Measurements from ENCODE around the gene EXOC3L4.

The EXOC3L4 gene

DNA sequence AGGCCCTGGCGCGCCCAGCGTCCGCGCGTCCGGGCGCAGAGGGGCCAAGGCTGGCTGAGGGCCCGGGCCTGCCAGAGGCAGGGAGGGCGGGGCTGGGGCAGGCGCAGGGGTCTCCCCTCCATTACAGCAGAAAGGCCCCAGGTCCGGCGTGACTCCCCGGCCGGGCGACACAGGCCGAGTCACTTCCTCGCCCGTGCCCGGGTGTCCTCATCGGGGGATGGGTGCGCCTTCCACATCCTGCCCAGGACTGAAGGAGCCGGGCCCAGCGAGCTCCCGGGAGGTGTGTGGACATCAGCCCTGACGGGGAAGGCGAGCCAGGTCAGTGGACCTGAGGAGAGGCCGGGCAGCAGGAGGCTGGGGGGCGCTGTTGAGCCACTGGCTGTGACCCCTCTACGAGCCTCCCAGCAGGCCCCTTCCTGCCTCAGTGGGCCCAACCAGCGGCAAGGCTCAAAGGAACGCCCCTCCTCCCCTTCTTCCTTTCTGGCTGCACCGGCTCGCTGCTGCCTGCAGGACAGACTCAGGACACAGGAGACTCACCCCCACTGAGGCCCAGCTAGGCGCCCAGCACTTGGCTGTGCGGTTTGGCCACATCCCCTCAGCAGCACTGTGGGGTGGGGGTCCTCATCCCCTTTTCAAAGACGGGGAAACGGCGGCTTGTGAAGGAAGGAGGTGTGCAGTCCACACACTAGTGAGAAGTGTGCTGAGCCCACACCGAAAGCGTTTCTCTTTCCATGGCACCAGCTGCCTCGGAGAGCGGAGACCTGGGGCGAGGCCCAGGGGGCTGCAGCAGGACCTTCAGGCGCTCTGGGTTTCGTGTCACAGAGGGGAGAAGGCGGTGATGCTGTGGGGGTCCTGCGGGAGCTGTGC lies 29.3 kb downstream of the EXOC3L4 start:
- no peak for DNase-seq

DNA sequence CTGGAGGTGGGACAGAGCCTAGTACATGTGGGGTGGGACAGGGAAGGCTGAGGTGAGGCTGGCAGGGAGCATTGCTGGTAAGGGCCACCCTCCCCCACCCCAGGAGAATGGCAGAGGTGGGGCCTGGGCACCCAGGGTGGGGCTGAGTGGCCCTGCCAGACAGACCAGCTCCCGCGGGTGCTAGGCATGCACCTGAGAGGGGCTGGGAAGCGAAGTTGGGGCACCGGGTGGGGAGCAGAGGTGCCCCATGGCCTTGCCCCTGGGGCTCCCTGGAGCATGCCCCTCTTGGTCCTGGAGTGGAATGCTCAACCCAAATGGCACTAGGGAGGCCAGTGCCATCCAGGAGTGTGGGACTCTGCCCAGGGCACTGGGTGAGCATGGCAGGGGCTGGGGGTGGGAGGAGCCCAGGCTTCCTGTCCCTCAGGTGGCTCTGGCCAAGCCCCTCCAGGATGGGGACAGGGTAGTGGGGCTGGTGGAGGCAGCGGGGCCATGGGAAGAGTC lies 30.0 kb downstream of the EXOC3L4 start:
- no peak for DNase-seq

DNA sequence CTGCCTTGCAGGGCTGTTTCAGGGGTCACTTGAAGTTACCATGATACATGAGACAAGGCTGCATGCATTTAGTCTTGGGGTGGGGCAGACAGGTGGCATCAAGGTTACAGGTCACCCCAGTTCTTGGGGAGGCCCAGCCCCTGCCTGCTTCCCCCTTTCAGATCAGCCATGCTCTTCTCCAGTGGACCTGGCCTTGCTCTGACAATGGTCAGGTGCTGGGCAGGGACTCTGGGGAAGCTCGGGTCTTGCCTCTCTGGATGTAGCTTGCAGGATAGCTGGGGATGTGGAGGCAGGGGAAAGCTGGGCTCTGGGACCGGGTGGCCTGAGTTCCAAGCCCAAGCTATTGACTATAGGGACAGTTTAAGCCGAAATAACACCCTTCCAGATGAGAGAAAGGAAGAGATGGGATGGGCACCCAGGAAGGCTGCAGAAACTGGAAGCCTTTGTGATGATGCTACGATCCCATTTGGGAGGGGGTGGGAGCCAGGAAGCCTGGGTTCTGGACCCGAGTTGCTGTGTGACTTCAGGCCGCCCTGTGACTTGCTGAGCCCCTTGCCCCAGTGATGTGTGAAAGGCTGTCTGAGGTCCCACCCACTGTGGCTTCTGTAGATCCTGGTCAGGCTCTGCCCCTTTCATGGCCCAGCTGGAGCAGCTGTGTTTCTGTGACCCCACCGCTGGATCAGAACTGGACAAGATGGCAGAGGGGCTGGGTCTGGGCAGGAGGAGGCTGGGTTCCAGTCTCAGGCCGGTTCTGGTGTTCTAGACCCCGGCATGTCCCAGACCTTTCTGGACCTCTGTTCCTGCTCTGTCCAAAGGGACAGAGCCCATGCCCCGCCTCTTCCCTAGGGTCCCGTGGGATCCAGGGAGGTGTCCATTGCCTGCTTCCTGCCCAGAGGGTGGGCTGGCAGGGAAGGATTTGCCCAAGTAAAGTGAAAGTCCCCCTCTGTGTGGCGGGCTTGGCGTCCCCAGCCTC lies 30.9 kb downstream of the EXOC3L4 start:
- DNase-seq, result no peak

DNA sequence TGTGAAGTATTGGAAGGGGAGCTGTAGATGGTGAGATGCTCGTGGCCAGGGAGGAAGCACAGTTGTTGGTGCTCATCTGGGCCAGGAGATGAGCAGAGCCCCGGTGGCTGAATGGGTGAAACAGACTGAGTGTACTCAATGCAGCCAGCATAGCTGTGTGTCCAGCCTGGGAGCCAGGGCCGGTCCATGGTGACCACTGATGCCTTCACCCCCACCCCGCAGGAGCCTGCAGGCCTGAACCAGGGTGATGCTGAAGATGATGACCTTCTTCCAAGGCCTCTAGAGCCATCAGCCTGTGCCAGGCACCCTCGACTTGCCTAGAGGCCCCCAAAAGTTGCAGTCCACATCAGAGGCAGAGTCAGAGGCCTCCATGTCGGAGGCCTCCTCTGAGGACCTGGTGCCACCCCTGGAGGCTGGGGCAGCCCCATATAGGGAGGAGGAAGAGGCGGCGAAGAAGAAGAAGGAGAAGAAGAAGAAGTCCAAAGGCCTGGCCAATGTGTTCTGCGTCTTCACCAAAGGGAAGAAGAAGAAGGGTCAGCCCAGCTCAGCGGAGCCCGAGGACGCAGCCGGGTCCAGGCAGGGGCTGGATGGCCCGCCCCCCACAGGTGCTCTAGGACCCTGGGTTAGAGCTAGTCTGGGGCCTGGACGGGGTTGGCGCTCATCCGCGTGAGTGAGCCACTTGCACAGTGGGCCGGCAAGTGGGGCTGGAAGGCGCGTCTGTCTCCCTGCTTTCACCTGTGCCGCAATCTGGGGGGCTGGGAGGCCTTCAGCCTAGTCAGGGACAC lies 31.8 kb downstream of the EXOC3L4 start:
- no peak for DNase-seq

DNA sequence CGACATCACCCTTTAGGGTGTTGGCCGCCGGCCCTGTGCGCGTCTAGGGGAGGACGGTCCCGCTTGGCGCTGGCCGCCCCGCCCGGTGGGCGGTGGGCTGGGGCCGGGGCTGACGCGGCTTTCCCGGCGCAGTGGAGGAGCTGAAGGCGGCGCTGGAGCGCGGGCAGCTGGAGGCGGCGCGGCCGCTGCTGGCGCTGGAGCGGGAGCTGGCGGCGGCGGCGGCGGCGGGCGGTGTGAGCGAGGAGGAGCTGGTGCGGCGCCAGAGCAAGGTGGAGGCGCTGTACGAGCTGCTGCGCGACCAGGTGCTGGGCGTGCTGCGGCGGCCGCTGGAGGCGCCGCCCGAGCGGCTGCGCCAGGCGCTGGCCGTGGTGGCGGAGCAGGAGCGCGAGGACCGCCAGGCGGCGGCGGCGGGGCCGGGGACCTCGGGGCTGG lies 32.4 kb downstream of the EXOC3L4 start:
- no peak for DNase-seq

DNA sequence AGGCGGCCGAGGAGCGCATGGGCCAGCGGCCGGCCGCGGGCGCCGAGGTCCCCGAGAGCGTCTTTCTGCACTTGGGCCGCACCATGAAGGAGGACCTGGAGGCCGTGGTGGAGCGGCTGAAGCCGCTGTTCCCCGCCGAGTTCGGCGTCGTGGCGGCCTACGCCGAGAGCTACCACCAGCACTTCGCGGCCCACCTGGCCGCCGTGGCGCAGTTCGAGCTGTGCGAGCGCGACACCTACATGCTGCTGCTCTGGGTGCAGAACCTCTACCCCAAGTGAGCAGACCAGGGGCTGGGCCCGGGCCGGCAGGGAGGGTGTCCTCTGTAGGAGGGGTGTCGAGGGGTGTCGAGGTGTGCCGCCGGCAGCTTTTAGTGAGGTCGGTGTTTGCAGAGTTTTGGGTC lies 32.8 kb downstream of the EXOC3L4 start:
- no peak for DNase-seq

DNA sequence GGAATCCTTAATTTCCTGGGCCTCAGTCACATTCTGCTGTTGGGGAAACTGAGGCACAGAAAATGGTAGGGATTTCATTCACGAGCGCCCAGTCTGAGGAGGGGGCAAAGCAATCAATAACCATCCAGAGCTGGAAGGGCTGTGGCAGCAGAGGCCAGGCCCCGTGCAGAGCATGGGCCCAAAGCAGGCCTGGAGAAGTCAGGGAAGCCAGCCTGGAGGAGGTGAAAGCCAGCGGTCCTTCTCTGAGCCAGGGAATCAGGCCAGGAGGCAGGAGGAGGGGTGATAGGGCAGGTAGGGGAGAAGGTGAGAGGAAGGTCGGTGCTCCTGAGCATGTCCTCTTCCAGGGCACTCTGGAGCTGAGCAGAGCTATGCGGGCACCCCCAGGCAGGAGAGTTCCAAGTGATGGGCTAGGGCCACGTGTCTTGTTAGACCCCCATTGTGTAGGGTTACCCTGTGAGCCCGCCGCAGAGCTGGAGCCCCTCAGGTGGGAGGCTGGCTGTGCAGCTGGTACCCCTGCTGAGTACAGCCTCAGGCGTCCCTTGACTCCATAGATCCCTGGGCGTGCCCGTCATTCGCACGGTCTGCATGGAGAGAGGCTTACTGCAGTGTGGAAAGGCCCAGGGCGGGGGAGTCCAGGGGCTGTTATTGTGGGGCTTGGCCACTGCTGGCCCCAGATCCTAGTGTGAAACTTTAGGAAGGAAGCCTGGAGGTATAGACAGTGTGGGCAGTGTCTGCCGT lies 33.5 kb downstream of the EXOC3L4 start:
- DNase-seq, result no peak

DNA sequence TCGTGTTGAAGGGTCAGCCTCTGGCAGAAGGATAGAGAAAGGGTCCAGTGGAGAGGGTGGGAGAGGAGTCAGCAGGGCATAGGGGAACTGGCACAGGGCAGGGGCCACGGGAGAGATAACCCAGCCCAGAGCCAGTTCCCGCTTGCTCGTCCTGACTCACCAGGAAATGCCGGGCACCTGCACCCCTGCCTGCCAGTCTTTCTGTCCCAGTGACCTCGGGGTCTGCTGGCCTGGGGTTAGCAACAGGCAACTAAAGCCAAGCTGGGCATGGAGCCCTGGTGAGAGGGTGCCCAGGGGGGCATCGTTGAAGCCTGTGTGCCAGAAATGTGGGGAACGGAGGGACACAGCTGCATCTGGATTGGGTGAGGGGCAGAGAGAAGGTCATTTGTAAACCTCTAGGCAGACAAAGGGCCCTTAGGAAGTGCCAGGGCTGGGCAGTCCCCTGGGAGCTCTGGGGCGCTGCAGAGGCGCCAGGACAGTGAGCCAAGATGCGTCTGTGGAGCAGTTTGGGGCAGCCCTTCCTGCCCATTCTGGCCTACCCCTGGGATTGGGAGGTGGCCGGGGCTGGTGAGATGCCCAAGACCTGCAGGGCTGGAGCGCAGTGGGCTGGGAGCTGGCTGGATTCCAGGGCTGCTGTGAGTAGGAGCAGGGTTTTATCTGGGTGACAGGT lies 34.2 kb downstream of the EXOC3L4 start:
- no peak for DNase-seq

DNA sequence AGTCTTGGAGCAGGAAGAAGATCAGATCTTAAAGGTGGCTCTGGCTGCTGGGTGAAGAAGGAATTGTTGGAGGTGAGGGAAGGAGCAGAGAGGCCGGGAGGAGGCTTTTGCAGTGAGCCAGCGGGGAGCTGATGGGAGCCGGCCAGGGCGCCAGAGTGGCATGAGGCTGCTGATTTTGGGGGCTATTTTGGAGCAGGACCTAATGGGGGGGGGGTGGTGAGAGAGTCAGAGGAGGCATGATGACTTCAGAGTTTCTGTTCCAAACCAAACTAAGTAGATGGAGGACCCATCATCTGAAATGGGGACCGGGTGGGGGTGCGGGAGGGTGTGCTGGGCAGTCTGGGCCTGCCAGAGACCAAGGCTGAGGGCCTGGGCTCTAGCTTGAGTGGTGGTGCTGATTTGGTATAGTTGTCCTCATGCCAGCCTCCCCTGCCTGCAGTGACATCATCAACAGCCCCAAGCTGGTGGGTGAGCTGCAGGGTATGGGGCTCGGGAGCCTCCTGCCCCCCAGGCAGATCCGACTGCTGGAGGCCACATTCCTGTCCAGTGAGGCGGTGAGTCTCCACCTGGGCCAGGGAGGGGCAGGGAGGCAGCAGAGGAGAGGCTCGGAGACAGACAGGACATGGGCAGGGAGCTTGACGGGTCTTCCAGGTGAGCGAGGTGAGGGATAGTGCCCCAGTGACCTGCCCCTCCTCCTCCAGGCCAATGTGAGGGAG lies 34.9 kb downstream of the EXOC3L4 start:
- DNase-seq, result no peak

DNA sequence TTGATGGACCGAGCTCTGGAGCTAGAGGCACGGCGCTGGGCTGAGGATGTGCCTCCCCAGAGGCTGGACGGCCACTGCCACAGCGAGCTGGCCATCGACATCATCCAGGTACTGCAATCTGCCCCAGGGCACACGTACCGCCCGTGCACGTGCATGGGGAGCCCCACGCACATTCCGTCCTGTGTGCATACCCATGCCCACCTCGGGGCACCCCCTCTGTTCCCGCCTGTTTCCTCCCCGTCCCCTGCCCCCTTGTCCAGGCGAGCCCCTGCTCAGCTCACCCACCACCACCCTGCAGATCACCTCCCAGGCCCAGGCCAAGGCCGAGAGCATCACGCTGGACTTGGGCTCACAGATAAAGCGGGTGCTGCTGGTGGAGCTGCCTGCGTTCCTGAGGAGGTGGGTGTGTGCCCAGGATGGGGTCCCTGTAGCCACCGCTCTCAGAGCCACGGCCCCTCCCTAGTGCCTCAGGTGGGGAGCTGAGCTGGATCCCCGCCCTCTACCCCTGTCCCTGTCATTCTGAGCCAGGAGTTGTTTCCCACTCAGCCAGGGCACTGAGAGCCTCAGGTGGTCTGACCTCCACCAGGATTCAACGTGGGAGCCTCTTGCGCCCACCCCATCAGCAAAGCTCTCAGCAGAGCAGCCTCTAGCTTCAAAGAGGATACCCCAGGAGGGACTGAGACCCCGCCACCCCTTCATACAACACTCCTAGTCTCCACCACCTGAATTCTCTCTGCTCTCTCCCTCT lies 35.7 kb downstream of the EXOC3L4 start:
- no peak for DNase-seq

DNA sequence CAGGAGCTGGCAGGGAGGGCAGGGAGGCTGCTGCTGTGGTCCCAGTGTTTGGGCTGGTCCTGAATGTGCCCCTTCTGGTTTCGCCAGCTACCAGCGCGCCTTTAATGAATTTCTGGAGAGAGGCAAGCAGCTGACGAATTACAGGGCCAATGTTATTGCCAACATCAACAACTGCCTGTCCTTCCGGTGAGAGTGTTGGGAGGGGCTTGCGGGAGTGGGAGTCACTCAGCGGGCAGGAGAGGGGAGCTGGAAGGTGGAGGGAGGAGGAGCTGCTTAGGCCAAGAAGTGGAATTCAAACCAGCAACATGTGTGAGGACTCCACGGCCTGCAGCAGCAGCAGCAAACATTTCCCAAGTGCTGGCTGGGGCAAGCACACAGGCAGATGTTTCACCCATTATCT lies 36.4 kb downstream of the EXOC3L4 start:
- DNase-seq, result no peak

DNA sequence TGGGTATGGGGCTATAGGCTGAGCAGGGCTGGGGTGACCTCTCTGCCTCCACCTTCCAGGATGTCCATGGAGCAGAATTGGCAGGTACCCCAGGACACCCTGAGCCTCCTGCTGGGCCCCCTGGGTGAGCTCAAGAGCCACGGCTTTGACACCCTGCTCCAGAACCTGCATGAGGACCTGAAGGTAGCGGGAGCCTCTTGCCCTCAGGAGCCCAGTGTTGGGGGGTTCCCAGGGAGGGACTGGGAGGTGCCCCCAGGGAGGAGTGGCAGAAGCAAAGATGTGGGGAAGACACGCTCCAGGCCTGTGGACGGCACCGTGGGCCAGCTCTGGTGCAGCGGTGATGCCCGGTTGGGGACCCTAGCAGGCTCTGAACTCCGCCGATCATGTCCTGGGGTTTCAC lies 37.1 kb downstream of the EXOC3L4 start:
- DNase-seq, result no peak

DNA sequence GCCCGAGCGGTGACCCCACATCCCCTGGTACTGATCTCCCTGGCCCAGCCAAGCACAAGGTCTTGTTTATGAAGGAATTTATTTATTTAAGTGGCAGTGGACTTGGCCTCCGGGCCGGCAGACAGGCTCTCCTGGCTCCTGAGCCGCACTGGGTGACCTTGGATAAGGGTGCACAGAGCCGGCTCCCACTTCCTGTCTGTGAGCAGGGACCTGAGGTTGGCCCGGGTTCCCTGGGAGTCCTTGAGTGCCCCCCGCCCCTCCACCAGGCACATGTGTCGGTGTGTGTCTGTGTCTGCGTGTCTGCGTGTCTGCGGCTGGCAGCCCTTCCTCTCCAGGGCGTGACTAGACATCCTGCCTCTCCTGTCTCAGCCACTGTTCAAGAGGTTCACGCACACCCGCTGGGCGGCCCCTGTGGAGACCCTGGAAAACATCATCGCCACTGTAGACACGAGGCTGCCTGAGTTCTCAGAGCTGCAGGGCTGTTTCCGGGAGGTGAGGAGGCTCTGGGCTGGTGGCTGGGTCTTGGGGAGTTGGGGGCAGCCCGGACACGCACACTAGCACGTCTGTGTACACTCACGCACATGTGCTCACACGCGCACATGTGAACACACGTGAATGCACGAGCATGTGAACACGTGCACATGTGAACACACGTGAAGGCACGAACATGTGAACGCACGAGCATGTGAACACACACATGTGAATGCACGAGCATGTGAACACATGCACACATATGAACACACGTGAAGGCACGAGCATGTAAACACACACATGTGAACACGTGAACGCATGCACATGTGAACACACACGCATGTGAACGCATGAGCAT lies 38.1 kb downstream of the EXOC3L4 start:
- no peak for DNase-seq

DNA sequence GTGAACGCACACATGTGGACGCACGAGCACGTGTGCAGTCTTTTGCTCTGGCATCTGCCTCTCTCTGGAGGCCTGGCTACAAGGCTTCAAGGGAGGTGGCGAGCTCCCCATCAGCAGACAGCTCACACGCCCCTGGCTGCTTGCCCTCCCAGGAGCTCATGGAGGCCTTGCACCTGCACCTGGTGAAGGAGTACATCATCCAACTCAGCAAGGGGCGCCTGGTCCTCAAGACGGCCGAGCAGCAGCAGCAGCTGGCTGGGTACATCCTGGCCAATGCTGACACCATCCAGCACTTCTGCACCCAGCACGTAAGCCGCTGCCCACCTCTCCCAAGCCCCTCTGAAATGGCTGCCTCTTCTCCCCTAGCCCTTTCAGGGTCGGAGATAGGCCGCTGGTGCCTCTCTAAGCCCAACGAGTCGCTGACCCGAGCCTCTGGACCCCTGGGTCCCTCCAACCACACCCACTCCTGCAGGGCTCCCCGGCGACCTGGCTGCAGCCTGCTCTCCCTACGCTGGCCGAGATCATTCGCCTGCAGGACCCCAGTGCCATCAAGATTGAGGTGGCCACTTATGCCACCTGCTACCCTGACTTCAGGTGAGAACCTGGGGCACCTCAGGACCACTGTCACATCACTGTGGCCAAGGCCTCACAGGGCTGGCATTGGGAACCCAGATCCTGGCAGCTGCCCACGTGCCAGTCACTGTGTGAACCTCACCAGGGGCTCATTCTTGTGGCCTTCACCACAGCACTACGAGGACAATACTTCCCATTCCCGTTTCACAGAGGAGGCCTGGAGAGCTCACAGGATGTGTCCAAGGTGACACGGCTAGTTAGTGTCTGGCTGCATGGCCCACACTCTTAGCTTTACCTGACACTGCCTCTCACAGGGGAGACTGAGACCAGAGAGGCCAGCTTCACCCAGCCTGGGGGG lies 39.0 kb downstream of the EXOC3L4 start:
- DNase-seq, result no peak

DNA sequence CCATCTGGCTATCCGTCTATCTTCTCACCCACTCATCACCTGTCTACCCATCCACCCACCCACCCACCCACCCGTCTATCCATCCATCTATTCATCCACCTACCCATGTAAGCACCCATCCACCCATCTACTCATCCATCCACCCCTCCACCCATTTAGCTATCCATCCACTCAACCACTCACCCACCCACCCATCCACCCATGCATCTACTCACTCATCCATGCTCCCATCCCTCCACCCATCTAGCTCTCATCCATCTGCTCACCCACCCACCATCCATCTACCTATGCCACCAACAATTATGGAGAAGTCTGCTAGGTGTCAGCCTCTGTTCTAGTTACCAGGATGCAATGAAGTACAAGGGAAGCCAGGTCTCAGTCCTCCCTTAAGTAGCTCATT lies 39.9 kb downstream of the EXOC3L4 start:
- DNase-seq, result no peak

DNA sequence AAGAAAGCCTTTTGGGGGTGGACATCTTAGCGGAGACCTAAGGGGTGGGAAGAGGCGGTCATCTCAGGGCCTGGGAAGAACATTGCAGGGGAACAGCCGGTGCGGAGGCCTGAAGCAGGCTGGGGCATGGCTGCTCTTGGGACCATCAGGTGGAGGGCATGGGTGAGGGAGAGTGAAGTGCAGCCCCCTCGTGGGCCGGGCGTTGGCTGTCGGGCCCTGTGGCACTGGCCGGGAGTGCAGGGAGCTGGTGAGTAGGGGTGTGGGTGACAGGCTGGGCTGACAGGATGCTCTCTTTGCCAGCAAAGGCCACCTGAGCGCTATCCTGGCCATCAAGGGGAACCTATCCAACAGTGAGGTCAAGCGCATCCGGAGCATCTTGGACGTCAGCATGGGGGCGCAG lies 40.4 kb downstream of the EXOC3L4 start:
- DNase-seq, result no peak

DNA sequence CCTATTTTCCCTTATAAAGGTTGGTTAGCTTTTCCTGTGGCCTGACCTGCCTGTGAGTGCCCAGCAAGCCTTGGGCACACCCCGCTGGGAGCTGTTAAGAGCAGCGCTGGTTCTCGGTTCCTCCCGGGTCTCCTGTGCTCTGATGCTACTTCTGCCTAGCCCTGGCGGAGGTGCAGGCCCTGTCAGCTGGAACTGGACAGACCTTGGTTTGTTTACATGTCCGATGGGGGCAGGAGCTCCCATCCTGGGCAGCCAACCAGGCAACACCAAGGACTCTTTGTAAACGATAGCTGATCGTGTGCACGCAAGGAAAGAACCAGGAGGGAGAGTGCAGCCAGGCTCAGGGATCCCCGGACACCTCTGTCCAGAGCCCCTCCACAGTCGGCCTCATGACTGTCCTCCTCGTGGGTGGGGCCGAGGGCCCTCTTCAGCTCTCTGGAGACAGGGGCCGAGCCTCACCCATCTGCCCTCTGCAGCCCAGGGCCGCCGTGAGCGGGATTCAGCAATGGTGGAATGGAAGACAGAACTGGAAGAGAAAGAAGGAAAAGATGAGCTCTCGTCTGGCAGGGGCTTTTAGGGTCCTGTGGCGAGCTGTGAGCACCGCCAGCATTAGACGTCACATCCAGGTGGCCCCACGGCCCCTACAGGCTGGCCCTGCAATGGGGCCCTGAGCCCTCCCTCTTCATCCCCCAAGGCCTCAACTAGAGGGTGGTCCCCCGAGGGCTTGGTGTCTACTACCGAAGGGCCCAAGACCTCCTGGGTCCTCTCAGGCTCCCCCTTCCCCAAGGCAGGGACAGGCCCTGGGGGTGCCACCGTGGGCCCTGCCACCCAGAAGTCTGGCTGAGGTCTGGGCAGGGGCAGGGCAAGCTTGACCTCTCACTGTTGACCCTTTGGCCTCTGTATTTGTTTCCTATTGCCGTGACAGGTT lies 41.1 kb downstream of the EXOC3L4 start:
- no peak for DNase-seq

Measured in cerebellar nuclear complex (tissue), 1 donor.